T-cell (primary cell): ENCODE results near the gene CLEC10A. TPM values are rescaled to one million over a fixed set of nuclear protein-coding genes. Genes with fewer than 3 reads are reported as not detected.

Experiments used
- total RNA-seq, 35 experiments: library from RNA in 6 of 35; stranded (reverse) in 6 of 35; fragments of 120-200 nt in 1 of 35; gene quantifications; one replicate each; pipeline versions ENCODE4 v1.2.1 to v1.2.4 and lab custom pipeline; 2013 to 2026

The CLEC10A gene
- total RNA-seq, 5 donors from 2014 or later (not counting 1 experiment from before 2014, with no cell fraction given) = not detected

Other genes with a start within 250 kb of the CLEC10A start
- not detected for gene TEKT1, start 248.5 kb downstream of the CLEC10A start, total RNA-seq
- gene ALOX12, start 84.2 kb downstream of the CLEC10A start, total RNA-seq = under 1 TPM in 3 of 5 donors, not detected in 2; 0.12 to 0.78 (median 0.13) TPM
- gene RNASEK, start 67.6 kb downstream of the CLEC10A start, total RNA-seq = 100 to 1,000 TPM in 4 of 5 donors, 10 to 100 TPM in 1; 98.3 to 160 (median 133) TPM
- gene BCL6B, start 57.2 kb downstream of the CLEC10A start, total RNA-seq = under 1 TPM in 1 of 5 donors, not detected in 4; 0.53 TPM
- 10 to 100 TPM in 3 of 5 donors, 1 to 10 TPM in 2; 3.8 to 17.6 (median 15.4) TPM for gene SLC16A13, start 44.2 kb downstream of the CLEC10A start, total RNA-seq
- gene SLC16A11, start 36.2 kb downstream of the CLEC10A start, total RNA-seq = 1 to 10 TPM; 1.4 to 2.2 (median 1.8) TPM
- under 1 TPM in 4 of 5 donors, not detected in 1; 0.25 to 0.55 (median 0.47) TPM for gene ASGR2, start 34.6 kb upstream of the CLEC10A start, total RNA-seq
- gene ASGR1, start 99.1 kb upstream of the CLEC10A start, total RNA-seq = 1 to 10 TPM in 2 of 5 donors, under 1 TPM in 3; 0.60 to 1.8 (median 0.82) TPM
- 10 to 100 TPM in 2 of 5 donors, 1 to 10 TPM in 3; 8.1 to 13.6 (median 9.3) TPM for gene DLG4, start 139.6 kb upstream of the CLEC10A start, total RNA-seq
- 100 to 1,000 TPM; 275 to 424 (median 385) TPM for gene ACADVL, start 139.7 kb upstream of the CLEC10A start, total RNA-seq
- 10 to 100 TPM; 48.2 to 76.3 (median 70.4) TPM for gene DVL2, start 154.3 kb upstream of the CLEC10A start, total RNA-seq
- 10 to 100 TPM; 13.3 to 51.6 (median 43.5) TPM for gene PHF23, start 159.2 kb upstream of the CLEC10A start, total RNA-seq
- 100 to 1,000 TPM; 197 to 278 (median 276) TPM for gene GABARAP, start 162.2 kb upstream of the CLEC10A start, total RNA-seq
- gene CTDNEP1, start 171.5 kb upstream of the CLEC10A start, total RNA-seq = 100 to 1,000 TPM; 109 to 131 (median 125) TPM
- gene ELP5, start 172.0 kb upstream of the CLEC10A start, total RNA-seq = 10 to 100 TPM; 29.8 to 35.9 (median 33.3) TPM
- 1 to 10 TPM; 2.4 to 5.9 (median 2.9) TPM for gene CLDN7, start 182.2 kb upstream of the CLEC10A start, total RNA-seq
- gene SLC2A4, start 201.5 kb upstream of the CLEC10A start, total RNA-seq = under 1 TPM in 1 of 5 donors, not detected in 4; 0.06 TPM
- under 1 TPM in 4 of 5 donors, not detected in 1; 0.20 to 0.57 (median 0.45) TPM for gene YBX2, start 214.4 kb upstream of the CLEC10A start, total RNA-seq
- 100 to 1,000 TPM; 286 to 481 (median 306) TPM for gene EIF5A, start 227.4 kb upstream of the CLEC10A start, total RNA-seq
- gene GPS2, start 235.1 kb upstream of the CLEC10A start, total RNA-seq = 100 to 1,000 TPM; 114 to 129 (median 125) TPM
- gene NEURL4, start 249.1 kb upstream of the CLEC10A start, total RNA-seq = 10 to 100 TPM; 49.5 to 90.2 (median 80.0) TPM